ENCODE results near the gene ATG3. TPM values are rescaled to one million over a fixed set of nuclear protein-coding genes. Genes with fewer than 3 reads are reported as not detected.

Gene ATG3
- total RNA-seq, 1 experiment from 2014 or later, result 54.6 TPM

- no peaks in the 10 kb centered on the region for H3K4me1 Mint-ChIP-seq (ENCODE audit: low read depth, unreplicated experiment)
- H3K27me3 Mint-ChIP-seq (ENCODE audit: unreplicated experiment), result no peaks in the 10 kb centered on the region
- TF ChIP-seq CTCF (IDR thresholded peaks at IDR 0.05; ENCODE audit: unreplicated experiment), result no peak
- H3K36me3 Mint-ChIP-seq (ENCODE audit: insufficient read depth, unreplicated experiment), result no peaks in the 10 kb centered on the region
- CTCF ChIA-PET, result no interaction called here
- no peaks in the 10 kb centered on the region for H3K9me3 Mint-ChIP-seq (ENCODE audit: low read depth, unreplicated experiment)
- intact Hi-C loops (cut with micrococcal nuclease; ENCODE audit: unreplicated experiment), result no loop called here
- BruUV-seq (replicated peaks), result no TSS peak
- DNase-seq, result no peak
- no peak overlapping the region for H3K4me3 Mint-ChIP-seq (ENCODE audit: low read depth, unreplicated experiment)
- no peak overlapping the region for H3K27ac Mint-ChIP-seq (ENCODE audit: unreplicated experiment)
Observed at GRCh38 chr3:112492124-112492523, 69.6 kb downstream of the ATG3 start.

GRCh38 chr3:112491373-112491772, 70.4 kb downstream of the ATG3 start:
- H3K36me3 Mint-ChIP-seq (ENCODE audit: insufficient read depth, unreplicated experiment), result no peaks in the 10 kb centered on the region
- BruUV-seq (replicated peaks), result no TSS peak
- CTCF ChIA-PET, result no interaction called here
- no peaks in the 10 kb centered on the region for H3K9me3 Mint-ChIP-seq (ENCODE audit: low read depth, unreplicated experiment)
- no peak overlapping the region for H3K4me3 Mint-ChIP-seq (ENCODE audit: low read depth, unreplicated experiment)
- H3K27me3 Mint-ChIP-seq (ENCODE audit: unreplicated experiment), result no peaks in the 10 kb centered on the region
- no peak for TF ChIP-seq CTCF (IDR thresholded peaks at IDR 0.05; ENCODE audit: unreplicated experiment)
- no peak overlapping the region for H3K27ac Mint-ChIP-seq (ENCODE audit: unreplicated experiment)
- DNase-seq, result no peak
- intact Hi-C loops (cut with micrococcal nuclease; ENCODE audit: unreplicated experiment), result no loop called here
- no peaks in the 10 kb centered on the region for H3K4me1 Mint-ChIP-seq (ENCODE audit: low read depth, unreplicated experiment)

- Mint-ChIP-seq H3K4me1 (ENCODE audit: low read depth, unreplicated experiment) (no peaks in the 10 kb centered on the region), H3K4me3 (ENCODE audit: low read depth, unreplicated experiment) (no peak overlapping the region), H3K27ac (ENCODE audit: unreplicated experiment) (no peak overlapping the region), H3K9me3 (ENCODE audit: low read depth, unreplicated experiment) (no peaks in the 10 kb centered on the region), H3K27me3 (ENCODE audit: unreplicated experiment) (no peaks in the 10 kb centered on the region), H3K36me3 (ENCODE audit: insufficient read depth, unreplicated experiment) (no peaks in the 10 kb centered on the region)
- CTCF ChIA-PET, result no interaction called here
- intact Hi-C loops (cut with micrococcal nuclease; ENCODE audit: unreplicated experiment), result no loop called here
- TF ChIP-seq CTCF (IDR thresholded peaks at IDR 0.05; ENCODE audit: unreplicated experiment), result no peak
- BruUV-seq (replicated peaks), result no TSS peak
- DNase-seq, result no peak
Observed at GRCh38 chr3:112489674-112490479, 71.9 kb downstream of the ATG3 start.

GRCh38 chr3:112486811-112487505, 74.8 kb downstream of the ATG3 start:
- intact Hi-C loops (cut with micrococcal nuclease; ENCODE audit: unreplicated experiment), result no loop called here
- no peaks in the 10 kb centered on the region for H3K36me3 Mint-ChIP-seq (ENCODE audit: insufficient read depth, unreplicated experiment)
- TF ChIP-seq CTCF (IDR thresholded peaks at IDR 0.05; ENCODE audit: unreplicated experiment), result no peak
- H3K9me3 Mint-ChIP-seq (ENCODE audit: low read depth, unreplicated experiment), result no peaks in the 10 kb centered on the region
- no peaks in the 10 kb centered on the region for H3K4me1 Mint-ChIP-seq (ENCODE audit: low read depth, unreplicated experiment)
- no peak overlapping the region for H3K27ac Mint-ChIP-seq (ENCODE audit: unreplicated experiment)
- no peaks in the 10 kb centered on the region for H3K27me3 Mint-ChIP-seq (ENCODE audit: unreplicated experiment)
- CTCF ChIA-PET, result interaction anchor here (0.5 to 0.6 kb wide), 2 partner anchors 82 to 199 kb away, joined by 4 to 6 read pairs; no protein-coding TSS in a partner anchor
- no peak overlapping the region for H3K4me3 Mint-ChIP-seq (ENCODE audit: low read depth, unreplicated experiment)
- no TSS peak for BruUV-seq (replicated peaks)
- no peak for DNase-seq
